ENCODE measurements around the gene CDK6. TPM values are rescaled to one million over a fixed set of nuclear protein-coding genes. Genes with fewer than 3 reads are reported as not detected.

CDK6 gene
- total and polyA plus RNA-seq, 2 experiments from 2014 or later: 28.7 to 81.6 TPM

DNA sequence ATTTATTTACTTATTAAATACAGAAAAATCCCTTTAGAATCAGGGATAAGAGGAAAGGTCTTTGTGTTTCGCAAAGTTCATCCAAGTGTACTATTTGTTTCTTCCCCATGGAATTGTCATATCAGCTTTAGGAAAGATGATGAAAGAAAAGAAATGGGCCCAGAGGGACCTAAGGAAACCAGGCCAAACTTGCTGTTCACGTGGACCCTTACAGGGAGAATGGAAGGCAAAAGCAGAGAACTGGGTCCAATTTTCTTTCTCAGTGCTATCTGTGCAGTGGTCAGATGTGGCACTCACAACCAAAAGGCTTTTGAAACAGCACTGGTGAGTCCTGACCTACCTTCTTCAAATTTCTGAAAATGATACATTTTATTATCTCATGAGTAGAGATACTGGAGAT, 192.6 kb downstream of the CDK6 start:
- H3K27me3 ChIP-seq: no peaks in the 10 kb centered on the region
- no peaks in the 10 kb centered on the region for H3K9me3 ChIP-seq (ENCODE audit: low read depth)
- H3K36me3 ChIP-seq: no peaks in the 10 kb centered on the region
- H3K4me3 ChIP-seq: no peak overlapping the region
- peak overlapping the region; percentile 75 for H3K27ac ChIP-seq
- peak in 1 of 2 donors; percentile 50 for DNase-seq (ENCODE audit: low read depth in 1 of 2, low spot score in 1 of 2)
- TF ChIP-seq, protein P1, sequence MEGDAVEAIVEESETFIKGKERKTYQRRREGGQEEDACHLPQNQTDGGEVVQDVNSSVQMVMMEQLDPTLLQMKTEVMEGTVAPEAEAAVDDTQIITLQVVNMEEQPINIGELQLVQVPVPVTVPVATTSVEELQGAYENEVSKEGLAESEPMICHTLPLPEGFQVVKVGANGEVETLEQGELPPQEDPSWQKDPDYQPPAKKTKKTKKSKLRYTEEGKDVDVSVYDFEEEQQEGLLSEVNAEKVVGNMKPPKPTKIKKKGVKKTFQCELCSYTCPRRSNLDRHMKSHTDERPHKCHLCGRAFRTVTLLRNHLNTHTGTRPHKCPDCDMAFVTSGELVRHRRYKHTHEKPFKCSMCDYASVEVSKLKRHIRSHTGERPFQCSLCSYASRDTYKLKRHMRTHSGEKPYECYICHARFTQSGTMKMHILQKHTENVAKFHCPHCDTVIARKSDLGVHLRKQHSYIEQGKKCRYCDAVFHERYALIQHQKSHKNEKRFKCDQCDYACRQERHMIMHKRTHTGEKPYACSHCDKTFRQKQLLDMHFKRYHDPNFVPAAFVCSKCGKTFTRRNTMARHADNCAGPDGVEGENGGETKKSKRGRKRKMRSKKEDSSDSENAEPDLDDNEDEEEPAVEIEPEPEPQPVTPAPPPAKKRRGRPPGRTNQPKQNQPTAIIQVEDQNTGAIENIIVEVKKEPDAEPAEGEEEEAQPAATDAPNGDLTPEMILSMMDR (IDR thresholded peaks at IDR 0.05; ENCODE audit: low read depth, low read length): no peak
- H3K4me1 ChIP-seq (ENCODE audit: low read depth): peaks cover 30% of the 10 kb centered on the region

DNA sequence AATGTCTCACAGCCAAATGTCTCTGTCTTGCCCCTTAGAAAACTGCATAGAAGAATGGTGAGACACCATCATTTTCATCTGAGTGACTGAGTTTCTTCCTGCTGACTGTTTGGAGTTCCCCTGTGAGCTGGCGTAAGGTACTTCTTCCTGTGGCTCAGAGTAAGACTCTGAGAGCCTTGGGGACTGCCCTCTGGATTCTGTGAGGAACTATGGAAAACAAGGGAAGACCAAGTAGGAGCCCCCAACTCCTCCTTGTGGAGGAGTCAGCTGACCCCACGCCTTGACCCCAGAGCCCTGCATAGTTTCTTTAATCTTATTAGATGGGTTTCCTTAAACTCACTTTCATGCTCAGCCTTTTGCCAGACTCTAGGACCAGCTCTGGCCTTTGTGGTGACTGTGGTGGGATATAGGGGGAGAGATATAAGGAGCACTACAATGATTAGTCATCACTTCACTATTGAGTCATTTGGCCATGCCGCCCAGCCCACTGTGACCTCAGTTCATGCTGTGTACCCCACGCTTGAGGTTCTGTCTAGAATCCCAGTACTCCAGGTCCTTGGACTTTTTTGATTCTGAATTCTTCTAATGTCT, 194.4 kb downstream of the CDK6 start:
- Histone ChIP-seq H3K9me3 (ENCODE audit: low read depth) (no peaks in the 10 kb centered on the region), H3K36me3 (no peaks in the 10 kb centered on the region), H3K4me1 (ENCODE audit: low read depth) (peaks cover 30% of the 10 kb centered on the region), H3K27ac (no peak overlapping the region), H3K4me3 (no peak overlapping the region), H3K27me3 (no peaks in the 10 kb centered on the region)
- TF ChIP-seq, protein P1 (IDR thresholded peaks at IDR 0.05; ENCODE audit: low read depth, low read length): no peak
- DNase-seq (ENCODE audit: low read depth in 1 of 2, low spot score in 1 of 2): peak in 1 of 2 donors; percentile 53

GRCh38 chr7:92639966-92640365, 196.4 kb downstream of the CDK6 start:
- Histone ChIP-seq H3K9me3 (ENCODE audit: low read depth) (no peaks in the 10 kb centered on the region), H3K4me1 (ENCODE audit: low read depth) (peaks cover 26% of the 10 kb centered on the region), H3K36me3 (no peaks in the 10 kb centered on the region), H3K27ac (no peak overlapping the region), H3K4me3 (no peak overlapping the region), H3K27me3 (no peaks in the 10 kb centered on the region)
- TF ChIP-seq, protein P1 (IDR thresholded peaks at IDR 0.05; ENCODE audit: low read depth, low read length): no peak
- no peak for DNase-seq (ENCODE audit: low read depth in 1 of 2, low spot score in 1 of 2)

GRCh38 chr7:92639213-92639896, 197.0 kb downstream of the CDK6 start:
- peaks cover 26% of the 10 kb centered on the region for H3K4me1 ChIP-seq (ENCODE audit: low read depth)
- peak overlapping the region; percentile 25 for H3K27ac ChIP-seq
- DNase-seq (ENCODE audit: low read depth in 1 of 2, low spot score in 1 of 2): no peak
- H3K9me3 ChIP-seq (ENCODE audit: low read depth): no peaks in the 10 kb centered on the region
- no peak overlapping the region for H3K4me3 ChIP-seq
- H3K36me3 ChIP-seq: no peaks in the 10 kb centered on the region
- H3K27me3 ChIP-seq: no peaks in the 10 kb centered on the region
- TF ChIP-seq, protein P1 (IDR thresholded peaks at IDR 0.05; ENCODE audit: low read depth, low read length): no peak

- TF ChIP-seq, protein P1 (IDR thresholded peaks at IDR 0.05; ENCODE audit: low read depth, low read length): no peak
- Histone ChIP-seq H3K27ac (no peak overlapping the region), H3K36me3 (no peaks in the 10 kb centered on the region), H3K27me3 (no peaks in the 10 kb centered on the region), H3K9me3 (ENCODE audit: low read depth) (no peaks in the 10 kb centered on the region), H3K4me3 (no peak overlapping the region), H3K4me1 (ENCODE audit: low read depth) (peaks cover 37% of the 10 kb centered on the region)
- no peak for DNase-seq (ENCODE audit: low read depth in 1 of 2, low spot score in 1 of 2)
Observed at GRCh38 chr7:92636018-92636560, 200.3 kb downstream of the CDK6 start.
